Stimulated activated CD4-positive, alpha-beta T cell treated with anti-CD3 and anti-CD28 coated beads, Interleukin-12 subunit alpha, Interleukin-12 subunit beta, amount 100 ng/mL, for 24 hours (primary cell): ENCODE results near the gene TMEM170B.

ENCODE experiments used
- DNase-seq, 2 experiments: peaks; one replicate each; pipeline ENCODE4 v3.0.0-alpha.2; 2020; ENCODE audit warnings: low read depth in 2 of 2

Gene TMEM170B, protein sequence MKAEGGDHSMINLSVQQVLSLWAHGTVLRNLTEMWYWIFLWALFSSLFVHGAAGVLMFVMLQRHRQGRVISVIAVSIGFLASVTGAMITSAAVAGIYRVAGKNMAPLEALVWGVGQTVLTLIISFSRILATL

DNA sequence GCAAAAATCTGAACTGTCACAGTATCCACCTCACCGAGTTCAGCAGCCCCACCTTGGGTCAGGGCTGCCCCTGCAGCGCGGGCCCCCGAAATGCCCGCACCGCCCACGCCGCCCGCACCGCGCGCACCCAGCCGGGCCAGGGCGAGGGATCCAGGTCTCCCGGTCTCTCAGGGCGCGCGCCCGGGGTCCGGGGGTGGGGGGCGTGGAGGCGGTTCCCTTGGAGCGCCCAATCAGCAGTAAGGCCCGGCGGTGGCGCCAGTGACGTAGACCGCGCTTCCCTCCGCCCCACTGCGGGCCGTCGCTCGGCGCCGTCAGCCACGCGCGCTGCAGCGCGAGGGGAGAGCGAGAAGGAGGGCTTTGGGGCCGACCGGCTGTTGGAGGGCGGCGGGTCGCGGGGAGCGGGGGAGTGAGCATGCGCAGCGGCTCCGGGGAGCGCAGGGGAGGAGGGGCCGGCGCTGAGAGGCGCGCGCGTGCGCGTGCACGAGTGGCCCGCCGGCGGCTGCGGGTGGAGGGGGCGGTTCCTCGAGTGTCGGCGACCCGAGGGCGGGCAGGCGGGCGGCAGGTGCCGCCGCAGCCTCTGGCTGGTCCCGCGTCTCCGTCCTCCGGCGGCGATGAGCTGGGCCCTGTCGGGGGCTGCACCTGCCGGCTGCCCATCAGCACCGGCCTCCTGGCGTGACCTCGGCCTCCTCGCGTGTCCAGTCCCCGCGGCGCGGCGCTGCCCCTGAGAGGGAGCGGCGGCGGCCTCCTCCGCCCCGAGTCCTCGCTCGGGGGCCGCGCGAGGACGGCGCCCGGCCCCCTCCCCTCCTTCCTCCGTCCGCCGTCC is at the start of gene TMEM170B:
Gene TMEM170B, plus strand, starts transcription at position 521 of the 823 bp plus-strand sequence. CDS start 529 bp downstream, outside the sequence.
- peak; percentile 87 to 90 for DNase-seq

DNA sequence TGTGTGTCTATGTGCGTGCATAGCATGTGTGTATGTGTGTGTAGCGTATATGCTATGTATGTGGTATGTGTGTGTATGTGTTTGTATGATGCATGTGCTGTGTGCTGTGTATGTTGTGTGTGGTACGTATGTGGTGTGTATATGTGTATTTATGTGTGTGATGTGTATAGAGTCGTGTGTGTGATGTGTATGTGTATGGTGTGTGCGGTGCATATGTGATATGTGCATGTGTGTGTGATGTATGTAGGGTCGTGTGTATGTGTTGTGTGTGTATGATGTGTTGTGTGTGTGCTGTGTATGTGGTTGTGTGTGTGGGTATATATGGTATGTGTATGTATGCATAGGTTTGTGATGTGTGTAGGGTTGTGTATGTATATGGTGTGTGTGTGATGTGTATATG is 46.6 kb upstream of the TMEM170B start:
- no peak for DNase-seq

DNA sequence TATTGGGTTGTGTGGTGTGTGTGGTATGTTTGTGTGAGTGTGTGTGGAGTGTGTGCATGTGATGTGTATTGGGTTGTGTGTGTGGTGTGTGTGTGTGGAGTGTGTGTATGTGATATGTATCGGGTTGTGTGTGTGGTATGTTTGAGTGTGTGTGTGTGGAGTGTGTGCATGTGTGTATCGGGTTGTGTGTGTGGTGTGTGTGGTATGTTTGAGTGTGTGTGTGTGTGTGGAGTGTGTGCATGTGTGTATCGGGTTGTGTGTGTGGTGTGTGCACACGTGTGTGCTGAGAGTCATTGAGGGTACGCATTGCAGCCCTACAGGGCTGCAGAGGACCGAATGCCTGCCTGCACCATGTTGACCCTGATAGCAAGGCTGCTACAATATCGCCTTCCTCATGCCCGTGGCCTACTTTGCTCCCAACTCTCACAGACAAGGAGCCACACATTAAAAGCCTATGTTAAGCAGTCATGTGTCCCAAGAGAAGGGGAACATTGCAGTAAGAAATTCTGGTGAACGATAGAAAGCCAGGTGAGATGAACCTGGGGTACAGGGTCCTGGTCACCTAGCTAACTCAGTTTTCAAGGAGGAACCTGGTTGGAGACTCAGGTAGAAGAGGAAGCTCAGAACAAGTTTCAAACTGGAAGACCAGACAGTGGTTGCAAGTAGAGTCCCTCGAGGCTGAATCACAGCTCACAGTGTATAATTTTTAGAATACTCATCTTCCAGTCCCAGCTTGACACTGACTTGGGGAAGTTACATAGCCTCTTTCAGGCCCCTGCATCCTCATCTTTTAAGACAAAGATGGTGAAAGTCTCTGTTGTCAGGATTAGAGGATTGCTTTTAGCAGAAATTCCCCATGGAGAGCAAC is 45.7 kb upstream of the TMEM170B start:
- no peak for DNase-seq

DNA sequence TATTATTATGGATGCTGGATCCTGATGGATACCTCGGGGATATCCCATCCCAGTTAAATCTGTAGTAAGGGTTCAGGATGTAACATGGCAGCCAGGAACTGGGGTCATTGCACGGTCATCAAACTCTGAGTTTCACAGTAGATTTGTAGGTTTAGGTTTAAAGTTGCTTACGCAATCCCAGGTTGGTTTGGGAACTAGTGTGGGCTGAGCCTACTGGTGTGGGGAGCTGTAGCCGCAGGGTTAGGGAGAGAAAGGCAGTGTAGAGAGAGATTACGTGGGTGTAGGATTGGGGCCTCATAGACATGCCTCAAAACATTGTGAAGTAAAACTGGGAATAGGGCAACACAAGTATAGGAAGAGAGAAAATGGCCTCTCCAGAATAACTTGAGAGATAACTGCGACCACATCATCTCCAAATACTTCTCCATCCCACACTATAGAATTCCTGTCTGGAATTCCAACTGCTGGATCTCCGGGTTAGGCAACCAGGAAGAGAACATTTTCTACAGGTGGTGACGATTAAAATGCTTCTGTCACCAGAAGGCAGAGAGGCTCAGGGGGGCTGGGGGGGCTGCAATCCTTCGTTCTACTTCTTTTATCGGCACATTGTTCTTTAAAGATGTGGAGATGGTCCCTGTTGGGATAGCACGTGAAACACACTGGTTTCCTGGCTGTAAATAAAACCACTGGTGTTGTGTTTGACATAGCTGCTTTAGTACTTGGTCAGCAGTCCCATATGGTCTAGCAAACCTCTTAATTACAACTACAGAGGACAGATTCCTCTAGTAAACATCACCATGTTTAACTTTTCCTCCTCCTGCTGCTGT is 44.9 kb upstream of the TMEM170B start:
- no peak for DNase-seq

DNA sequence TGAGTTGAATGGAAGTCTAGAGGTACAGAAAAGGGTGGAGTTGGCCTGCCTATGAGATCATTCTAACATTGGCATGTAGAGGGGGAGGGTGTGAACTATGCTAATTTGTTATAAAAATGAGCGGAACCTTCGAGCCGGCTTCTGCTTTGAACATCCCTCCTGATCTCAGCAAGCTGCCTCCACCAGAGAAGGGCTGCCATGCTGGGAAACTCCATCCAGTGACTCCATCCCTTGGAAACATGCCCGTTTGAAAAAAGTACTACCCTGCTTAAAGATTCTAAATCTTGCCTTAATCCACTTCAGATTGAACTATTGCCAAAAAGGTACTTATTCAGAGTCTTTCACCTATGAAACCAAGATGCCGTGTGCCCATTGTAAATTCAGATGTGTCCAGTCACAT is 43.6 kb upstream of the TMEM170B start:
- no peak for DNase-seq

DNA sequence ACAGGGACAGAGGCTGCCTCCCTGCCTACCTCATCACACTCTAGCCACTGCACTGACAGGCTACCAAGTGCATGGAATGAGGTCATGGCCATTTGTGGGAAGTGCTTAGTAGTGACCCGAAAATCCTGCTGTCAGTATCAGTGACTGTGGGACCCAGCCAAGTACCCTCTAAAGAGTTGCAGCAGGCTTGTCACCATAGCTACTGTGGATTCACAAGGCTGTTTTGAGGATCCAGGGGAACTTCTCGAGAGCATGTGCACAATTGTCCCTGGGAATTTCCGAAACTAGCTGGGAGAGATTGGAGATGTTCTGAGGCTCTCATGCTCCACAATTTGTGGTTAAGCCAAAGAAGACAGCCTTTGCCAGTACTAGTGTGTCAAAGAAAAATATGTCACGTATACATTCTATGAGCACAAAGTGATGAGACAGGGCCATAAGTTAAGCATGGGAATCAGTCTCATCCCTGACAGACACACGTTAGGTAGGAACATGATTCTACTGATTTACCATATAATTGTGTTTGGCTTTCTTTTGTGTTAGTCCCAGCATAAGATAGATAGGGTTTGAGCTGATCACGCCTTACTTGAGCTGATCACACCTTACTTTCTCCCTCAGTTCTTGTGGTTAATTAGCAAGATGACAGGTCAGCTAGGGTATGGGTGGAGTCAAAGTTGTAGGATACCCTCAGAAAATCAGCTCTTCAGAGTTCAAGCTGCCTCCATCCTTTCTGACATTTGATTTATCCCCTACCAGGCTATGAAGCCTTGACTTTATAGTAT is 42.6 kb upstream of the TMEM170B start:
- DNase-seq = no peak

DNA sequence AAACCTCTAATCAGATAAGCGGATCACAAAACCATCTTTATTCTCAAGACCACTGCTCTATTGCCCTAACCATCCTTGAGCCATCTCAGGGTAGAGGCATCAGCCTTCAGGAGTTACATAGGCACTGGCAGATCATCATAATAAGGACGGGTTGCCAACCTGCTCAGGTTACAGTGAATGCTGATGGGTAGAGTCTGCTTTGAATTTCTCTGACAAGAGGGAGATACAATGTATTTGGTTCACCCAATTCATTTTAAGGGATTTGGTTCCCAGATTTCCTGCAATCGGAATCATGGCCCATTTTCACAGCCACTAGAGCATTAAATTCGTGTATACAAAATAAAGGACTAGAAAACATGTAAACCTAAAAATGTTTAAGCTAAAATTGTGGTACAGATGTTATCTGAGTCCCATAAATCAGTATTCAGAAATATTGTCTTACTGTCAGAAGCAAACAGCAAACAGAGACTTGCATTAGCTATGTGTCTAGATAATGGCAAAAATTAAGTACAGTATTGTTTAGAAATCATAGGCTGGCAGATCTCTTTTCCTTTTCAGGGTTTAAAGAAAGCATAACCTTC is 41.9 kb upstream of the TMEM170B start:
- DNase-seq = no peak

DNA sequence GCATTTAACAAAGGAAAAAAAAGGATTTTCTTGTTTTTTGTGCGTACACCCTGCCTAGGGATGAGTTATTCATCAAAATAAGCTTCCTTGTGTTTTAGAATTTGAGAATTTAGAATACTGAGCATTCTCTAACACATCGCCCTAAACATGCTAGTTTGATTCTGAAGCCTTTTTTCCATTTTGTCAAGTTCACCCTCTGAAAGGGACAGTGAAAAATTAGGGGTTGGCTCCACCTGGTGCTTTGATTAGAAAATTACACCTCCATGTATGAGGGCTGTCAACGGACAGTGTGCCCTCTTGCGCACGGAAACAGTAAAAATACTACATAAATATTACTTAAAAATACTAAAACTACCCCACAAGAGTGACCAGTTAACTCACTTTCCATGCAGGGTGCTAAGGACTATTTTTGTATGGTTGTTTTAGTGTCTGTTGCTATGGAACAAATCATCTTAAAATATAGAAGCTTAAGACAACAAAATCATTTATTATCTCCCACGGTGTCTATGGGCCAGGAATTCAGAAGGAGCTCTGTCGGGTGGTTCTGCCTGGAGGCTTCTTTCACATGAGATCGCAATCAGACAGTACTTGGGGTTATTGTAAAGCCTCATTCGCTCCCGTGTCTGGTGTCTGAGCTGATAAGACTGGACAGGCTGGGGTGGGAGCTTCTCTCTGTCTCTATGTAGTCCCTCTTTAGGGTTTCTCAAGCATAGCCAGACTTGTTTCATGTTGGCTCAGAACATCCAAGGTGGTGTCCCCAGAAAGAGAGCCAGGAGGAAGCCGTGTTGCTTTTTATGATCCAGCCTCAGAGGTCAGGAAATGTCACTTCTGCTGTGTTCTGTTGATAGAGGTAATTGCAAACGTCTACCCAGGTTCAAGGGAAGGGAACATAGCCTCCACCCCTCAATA is 41.1 kb upstream of the TMEM170B start:
- peak; percentile 37 to 58 for DNase-seq

DNA sequence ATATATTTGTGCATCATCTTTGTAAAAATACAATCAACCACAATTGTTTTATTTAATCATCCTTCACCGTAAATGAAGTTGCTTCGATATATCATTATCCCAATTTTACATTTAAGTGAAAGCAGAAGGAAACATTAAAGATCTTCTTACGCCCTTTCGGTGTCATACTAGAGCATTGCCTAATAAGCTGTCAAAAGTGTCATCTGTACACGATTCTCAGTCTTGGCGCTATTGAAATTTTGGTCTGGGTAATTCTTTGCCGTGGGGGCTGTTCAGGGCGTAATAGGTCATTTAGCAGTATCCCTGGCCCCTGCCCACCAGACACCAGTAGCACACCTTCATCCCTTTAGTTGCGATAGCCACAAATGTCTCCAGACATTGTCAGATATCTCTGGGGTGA is 40.4 kb upstream of the TMEM170B start:
- no peak for DNase-seq

DNA sequence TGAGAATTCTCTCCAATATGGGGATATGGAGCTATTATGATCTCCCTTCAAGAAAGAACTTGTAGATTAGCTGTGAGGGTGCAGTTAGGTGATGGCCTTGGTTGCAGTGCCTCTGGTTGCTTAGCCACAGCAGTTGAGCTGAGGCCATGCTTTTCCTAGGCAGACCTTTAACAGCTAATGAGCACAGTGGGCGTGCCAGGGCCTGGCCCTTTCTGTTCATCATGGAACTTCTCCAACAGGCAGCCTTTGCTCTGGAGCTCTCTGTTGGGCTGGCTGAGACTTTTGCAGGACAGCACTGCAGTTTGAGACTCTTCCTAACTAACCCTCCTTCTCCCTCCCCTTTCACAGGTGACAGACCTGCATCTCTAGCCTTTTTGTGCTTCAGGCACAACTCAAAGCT is 39.7 kb upstream of the TMEM170B start:
- DNase-seq = no peak

DNA sequence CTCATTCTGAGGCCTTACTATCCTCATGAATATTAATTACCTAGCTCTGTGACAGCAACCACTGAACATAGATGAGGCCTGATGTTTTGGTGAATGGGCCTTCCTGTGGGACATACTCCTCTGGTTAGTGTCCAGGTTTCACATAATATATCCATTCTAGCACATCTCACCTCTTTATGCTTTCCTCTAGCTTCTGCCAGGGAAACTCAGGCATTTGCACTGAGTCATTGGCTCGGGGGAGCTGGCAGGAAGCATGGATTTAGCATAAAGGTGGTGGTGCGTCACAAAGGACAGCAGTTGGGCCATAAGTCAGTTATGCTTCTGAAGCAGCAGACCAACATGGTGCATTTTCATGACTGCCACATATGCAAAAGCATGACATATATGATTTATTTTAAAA is 37.5 kb upstream of the TMEM170B start:
- DNase-seq = no peak

DNA sequence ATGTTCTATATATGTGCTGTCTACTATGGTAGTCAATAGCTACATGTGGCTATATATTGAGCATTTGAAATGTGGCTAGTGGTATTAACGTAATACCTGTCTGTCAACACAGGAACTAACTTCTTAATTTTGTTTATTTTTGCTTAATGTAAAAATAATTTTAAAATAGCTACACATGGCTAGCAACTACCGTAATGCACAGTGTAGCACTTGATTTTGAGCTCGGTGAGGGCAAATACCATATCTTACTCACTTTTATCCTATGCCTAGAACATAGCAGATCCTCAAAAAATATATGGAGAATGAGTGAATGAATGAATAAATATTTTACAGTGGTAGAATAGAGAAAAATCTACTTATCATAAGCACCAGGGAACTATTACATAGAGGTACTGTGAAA is 28.1 kb upstream of the TMEM170B start:
- no peak for DNase-seq

DNA sequence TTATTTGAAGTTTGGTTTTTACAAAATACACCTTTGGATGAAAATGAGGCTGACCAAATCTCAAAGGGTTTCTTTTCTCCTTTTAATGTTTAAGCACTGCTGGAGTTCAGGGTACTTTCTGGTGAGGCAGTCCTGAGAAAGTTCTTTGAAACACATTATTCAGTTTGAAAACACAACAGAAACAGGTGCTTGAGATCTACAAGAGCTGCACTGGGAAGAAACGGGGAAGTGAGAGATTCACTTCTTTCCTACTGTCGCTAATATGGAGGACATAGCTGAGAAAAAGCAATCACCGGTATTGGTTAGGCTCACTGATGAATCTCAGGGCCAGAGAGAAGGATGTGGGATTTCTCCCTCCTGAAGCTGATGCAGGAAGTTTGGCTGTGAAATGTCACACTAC is 22.9 kb upstream of the TMEM170B start:
- no peak for DNase-seq

DNA sequence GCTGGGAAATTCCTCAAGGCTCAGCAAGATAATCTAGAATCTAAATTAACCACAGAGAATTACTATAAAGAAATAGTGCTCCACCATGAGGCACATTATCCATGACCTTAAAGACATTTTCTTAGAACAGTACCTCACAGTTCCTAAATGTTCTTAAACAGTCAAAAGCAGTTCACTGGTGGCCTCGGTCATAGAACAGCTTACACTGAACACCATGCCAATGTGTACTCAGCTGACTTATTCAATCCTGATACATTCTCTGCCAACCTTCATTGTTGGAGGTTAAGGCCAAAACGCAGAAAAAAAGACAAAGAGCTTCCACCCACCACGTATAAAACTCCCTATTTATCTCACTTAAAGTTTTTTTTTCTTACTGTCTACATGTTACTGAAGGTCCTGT is 21.8 kb upstream of the TMEM170B start:
- DNase-seq = no peak

DNA sequence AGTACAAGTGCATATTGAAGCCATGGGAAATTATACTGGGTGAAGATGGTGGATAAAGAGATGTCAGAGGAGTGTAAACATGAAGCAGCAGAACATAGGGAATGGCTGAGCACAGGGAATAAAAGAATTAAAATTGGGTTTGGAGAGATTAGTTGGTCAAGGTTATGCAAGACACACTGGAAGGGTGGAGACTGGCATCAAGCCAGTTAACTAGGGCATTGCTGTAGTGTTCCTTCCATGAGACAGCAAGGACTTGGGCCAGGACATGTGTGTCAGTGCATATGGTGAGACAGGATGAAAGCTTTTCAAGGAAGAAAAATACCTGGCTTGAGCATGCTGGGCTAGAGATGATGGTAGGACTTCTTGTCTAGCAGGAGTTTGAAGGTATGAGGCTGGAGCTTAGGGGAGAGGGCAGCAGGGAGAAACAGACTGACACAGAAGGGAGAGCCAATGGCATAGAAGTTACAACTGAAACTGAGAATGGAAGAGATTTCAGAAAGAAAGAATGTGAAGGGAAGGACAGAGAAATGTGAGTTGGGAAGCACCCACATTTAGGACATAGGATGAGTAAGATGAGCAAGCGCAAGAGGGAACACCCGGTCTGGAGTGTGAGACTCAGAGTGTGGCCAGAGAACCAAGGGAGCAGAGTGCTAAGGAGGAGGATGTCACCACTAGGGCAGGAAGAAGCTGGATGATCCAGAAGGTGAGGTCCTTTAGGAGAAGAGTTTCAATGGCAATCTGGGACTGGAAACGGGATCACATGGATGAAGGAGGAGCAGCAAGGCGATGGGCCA is 14.5 kb upstream of the TMEM170B start:
- no peak for DNase-seq

DNA sequence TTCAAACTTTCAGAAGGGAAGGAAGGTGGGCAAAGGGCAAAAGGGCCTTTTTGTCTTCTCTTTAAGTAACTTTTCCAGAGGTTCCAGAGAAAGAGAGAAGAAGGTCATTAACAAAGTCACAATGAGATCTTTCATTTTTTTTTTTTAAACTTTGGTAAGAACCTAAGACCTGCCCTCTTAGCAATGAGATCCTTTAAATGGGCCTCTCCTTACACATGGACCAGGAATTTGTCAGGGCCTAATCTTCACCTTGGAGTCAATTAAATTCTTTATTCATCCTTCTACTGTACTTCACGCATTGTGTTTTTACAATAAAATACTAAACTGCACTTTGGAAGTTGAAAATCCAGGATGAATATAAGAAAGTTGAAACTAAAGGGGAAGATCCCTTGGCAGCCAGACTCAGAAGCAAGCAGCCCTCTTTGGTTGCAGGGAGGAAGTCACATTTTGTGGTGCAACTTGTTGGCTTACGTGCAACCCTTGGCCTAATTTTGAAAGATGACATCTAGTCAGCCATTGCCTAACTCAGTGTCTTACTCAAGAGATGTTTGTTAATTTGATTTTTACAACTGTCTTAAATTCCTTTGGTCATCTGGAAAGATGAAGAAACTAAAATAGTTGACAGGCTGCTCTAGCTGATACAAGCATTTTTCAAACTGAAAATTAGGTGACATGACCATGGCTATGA is 11.9 kb upstream of the TMEM170B start:
- DNase-seq = no peak

DNA sequence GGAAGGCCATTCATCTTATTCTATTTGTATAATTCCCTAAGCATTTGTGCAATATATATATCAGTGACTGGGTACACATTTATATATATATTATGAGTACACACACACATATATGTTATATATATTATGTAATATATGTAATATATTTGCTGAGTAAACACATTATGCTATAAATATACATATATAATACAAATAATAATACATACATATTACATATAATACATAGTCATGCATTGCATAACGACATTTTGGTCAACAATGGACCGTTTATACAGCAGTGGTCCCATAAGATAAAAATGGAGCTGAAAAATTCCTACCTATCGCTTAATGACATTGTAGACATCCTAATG is 11.4 kb upstream of the TMEM170B start:
- no peak for DNase-seq

DNA sequence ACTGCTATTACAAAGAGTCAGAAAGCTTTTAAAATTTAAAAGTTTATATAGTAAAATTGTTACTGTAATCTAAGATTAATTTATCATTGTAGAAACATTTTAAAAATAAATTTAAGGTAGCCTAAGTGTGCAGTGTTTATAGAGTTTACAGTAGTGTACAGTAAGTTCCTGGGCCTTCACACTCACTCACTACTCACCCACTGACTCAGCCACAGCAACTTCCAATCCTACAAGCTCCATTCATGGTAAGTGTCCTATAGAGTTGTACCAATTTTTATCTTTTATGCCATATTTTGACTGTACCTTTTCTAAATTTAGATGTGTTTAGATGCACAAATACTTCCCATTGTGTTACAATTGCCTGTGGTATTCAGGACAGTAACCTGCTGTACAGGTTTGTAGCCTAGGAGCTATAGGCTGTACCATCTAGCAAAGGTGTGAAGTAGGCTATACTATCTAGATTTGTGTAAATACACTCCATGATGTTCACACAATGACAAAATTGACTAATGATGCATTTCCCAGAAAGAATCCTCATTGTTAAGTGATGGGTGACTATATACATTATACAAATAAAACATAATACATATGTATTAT is 10.2 kb upstream of the TMEM170B start:
- no peak for DNase-seq
